Immature natural killer cell (primary cell): ENCODE results near the gene SON. TPM values are rescaled to one million over a fixed set of nuclear protein-coding genes. Genes with fewer than 3 reads are reported as not detected.
A peak's percentile ranks its signal among the peaks of the same experiment; 100 is the strongest.
"Not testable (repeated sequence)": the region's sequence is repeated elsewhere in the genome, so short reads cannot be mapped to it uniquely, and the experiment has no call there.

Source experiments
- DNase-seq, 3 donors: peaks; one replicate each; pipeline ENCODE4 v3.0.0; 2022; ENCODE audit warnings: mixed read lengths in 1 of 3
- H3K27ac Mint-ChIP-seq, 6 donors: one replicate each; pipeline ENCODE4 v1.8.0; 2020; ENCODE audit warnings: mixed read lengths in 6 of 6, mild to moderate bottlenecking in 5 of 6, inconsistent platforms in 4 of 6, moderate library complexity in 3 of 6
- H3K27me3 Mint-ChIP-seq, 3 donors: one replicate each; pipeline ENCODE4 v1.8.0; 2020 to 2021; ENCODE audit warnings: low read depth in 3 of 3, mild to moderate bottlenecking in 3 of 3, mixed read lengths in 3 of 3, moderate library complexity in 3 of 3, inconsistent platforms in 1 of 3
- H3K36me3 Mint-ChIP-seq, 3 donors: one replicate each; pipeline ENCODE4 v1.8.0; 2020; ENCODE audit warnings: mixed read lengths in 3 of 3, inconsistent platforms in 2 of 3, mild to moderate bottlenecking in 2 of 3
- H3K4me1 Mint-ChIP-seq, 2 donors: one replicate each; pipeline ENCODE4 v1.8.0; 2020; ENCODE audit warnings: inconsistent platforms in 2 of 2, mild to moderate bottlenecking in 2 of 2, mixed read lengths in 2 of 2, moderate library complexity in 1 of 2
- H3K4me3 Mint-ChIP-seq, 5 donors: one replicate each; pipeline ENCODE4 v1.8.0; 2020; ENCODE audit warnings: mild to moderate bottlenecking in 5 of 5, mixed read lengths in 5 of 5, inconsistent platforms in 3 of 5, moderate library complexity in 3 of 5
- H3K9me3 Mint-ChIP-seq, 6 donors: one replicate each; pipeline ENCODE4 v1.8.0; 2020; ENCODE audit warnings: mild to moderate bottlenecking in 6 of 6, mixed read lengths in 6 of 6, inconsistent platforms in 4 of 6, moderate library complexity in 3 of 6
- polyA plus RNA-seq, 3 donors: library from polyadenylated mRNA; unstranded; fragments of 300-500 nt; fragmentation: Illumina TruSeq; gene quantifications; one replicate each; pipeline ENCODE4 v1.2.3, GENCODE V29; 2021

Gene SON
- polyA plus RNA-seq, 3 donors from 2014 or later, result 249 to 673 (median 267) TPM

GRCh38 chr21:33566514-33566913 is 23.7 kb downstream of the SON start:
- peaks cover 29 to 52% of the 10 kb centered on the region in 2 donors for H3K4me1 Mint-ChIP-seq
- no peak overlapping the region for H3K27ac Mint-ChIP-seq

GRCh38 chr21:33567914-33568313 is 25.1 kb downstream of the SON start:
- Mint-ChIP-seq H3K4me1 (peaks cover 23 to 48% of the 10 kb centered on the region in 2 donors), H3K4me3 (no peak overlapping the region), H3K27me3 (no peaks in the 10 kb centered on the region), H3K27ac (peak overlapping the region in 5 of 6 donors; percentile 23 to 45 (median 28)), H3K36me3 (peaks cover 6 to 27% (median 9%) of the 10 kb centered on the region in 3 donors), H3K9me3 (no peaks in the 10 kb centered on the region)
- no peak for DNase-seq

More at GRCh38 chr21:33566514-33566913, 23.7 kb downstream of the SON start:
- no peak overlapping the region for H3K4me3 Mint-ChIP-seq
- no peaks in the 10 kb centered on the region for H3K9me3 Mint-ChIP-seq
- no peak for DNase-seq
- H3K27me3 Mint-ChIP-seq, result no peaks in the 10 kb centered on the region
- peaks cover 9 to 21% (median 14%) of the 10 kb centered on the region in 3 donors for H3K36me3 Mint-ChIP-seq

- no peaks in the 10 kb centered on the region for H3K9me3 Mint-ChIP-seq
- no peak overlapping the region for H3K4me3 Mint-ChIP-seq
- H3K4me1 Mint-ChIP-seq, result peaks cover 18 to 43% of the 10 kb centered on the region in 2 donors
- peaks cover 6 to 27% (median 9%) of the 10 kb centered on the region in 3 donors for H3K36me3 Mint-ChIP-seq
- H3K27me3 Mint-ChIP-seq, result no peaks in the 10 kb centered on the region
- H3K27ac Mint-ChIP-seq, result peak overlapping the region in 1 of 6 donors; percentile 23
- DNase-seq, result no peak
Observed at GRCh38 chr21:33568448-33568847, 25.6 kb downstream of the SON start.

GRCh38 chr21:33569991-33570390 is 27.2 kb downstream of the SON start:
- Mint-ChIP-seq H3K4me1 (peaks cover 13 to 36% of the 10 kb centered on the region in 2 donors), H3K27me3 (no peaks in the 10 kb centered on the region), H3K27ac (peak overlapping the region in 4 of 6 donors; percentile 26 to 61 (median 44)), H3K9me3 (no peaks in the 10 kb centered on the region), H3K4me3 (no peak overlapping the region), H3K36me3 (peaks cover 6 to 26% (median 17%) of the 10 kb centered on the region in 3 donors)
- DNase-seq, result no peak

- H3K27me3 Mint-ChIP-seq, result no peaks in the 10 kb centered on the region
- H3K9me3 Mint-ChIP-seq, result no peaks in the 10 kb centered on the region
- H3K36me3 Mint-ChIP-seq, result peaks cover 6 to 24% (median 21%) of the 10 kb centered on the region in 3 donors
- DNase-seq, result no peak
- H3K27ac Mint-ChIP-seq, result peak overlapping the region in 4 of 6 donors; percentile 28 to 63 (median 45)
- H3K4me1 Mint-ChIP-seq, result peaks cover 13 to 20% of the 10 kb centered on the region in 2 donors
- H3K4me3 Mint-ChIP-seq, result no peak overlapping the region
Observed at GRCh38 chr21:33572350-33572749, 29.5 kb downstream of the SON start.

GRCh38 chr21:33576741-33577141 is 33.9 kb downstream of the SON start:
- H3K4me3 Mint-ChIP-seq, H3K9me3 Mint-ChIP-seq, H3K4me1 Mint-ChIP-seq, H3K27me3 Mint-ChIP-seq, DNase-seq: not testable (repeated sequence)
- Mint-ChIP-seq H3K27ac (peak overlapping the region in 3 of 6 donors; percentile 3 to 33 (median 4)), H3K36me3 (peaks cover 0 to 16% (median 8%) of the 10 kb centered on the region in 3 donors)

- peaks cover 0 to 16% (median 2%) of the 10 kb centered on the region in 3 donors for H3K36me3 Mint-ChIP-seq
Observed at GRCh38 chr21:33578214-33578613, 35.4 kb downstream of the SON start.

GRCh38 chr21:33578959-33579542 is 36.2 kb downstream of the SON start:
- Mint-ChIP-seq H3K27me3 (no peaks in the 10 kb centered on the region), H3K4me3 (no peak overlapping the region), H3K9me3 (no peaks in the 10 kb centered on the region), H3K27ac (peak overlapping the region in 4 of 6 donors; percentile 45 to 80 (median 70)), H3K4me1 (no peaks in the 10 kb centered on the region), H3K36me3 (peaks cover 0 to 12% (median 2%) of the 10 kb centered on the region in 3 donors)
- no peak for DNase-seq

More at GRCh38 chr21:33578214-33578613, 35.4 kb downstream of the SON start:
- no peaks in the 10 kb centered on the region for H3K9me3 Mint-ChIP-seq
- no peaks in the 10 kb centered on the region for H3K4me1 Mint-ChIP-seq
- no peak overlapping the region for H3K4me3 Mint-ChIP-seq
- DNase-seq, result no peak
- H3K27ac Mint-ChIP-seq, result peak overlapping the region in 2 of 6 donors; percentile 27 to 45
- no peaks in the 10 kb centered on the region for H3K27me3 Mint-ChIP-seq

- no peak for DNase-seq
- no peaks in the 10 kb centered on the region for H3K36me3 Mint-ChIP-seq
- H3K27ac Mint-ChIP-seq, result no peak overlapping the region
- peaks cover 0 to 4% (median 4%) of the 10 kb centered on the region in 3 donors for H3K27me3 Mint-ChIP-seq
- no peak overlapping the region for H3K4me3 Mint-ChIP-seq
- H3K9me3 Mint-ChIP-seq, result no peaks in the 10 kb centered on the region
- H3K4me1 Mint-ChIP-seq, result peaks cover 15 to 21% of the 10 kb centered on the region in 2 donors
Observed at GRCh38 chr21:33584455-33584854, 41.6 kb downstream of the SON start.

GRCh38 chr21:33586927-33587326 is 44.1 kb downstream of the SON start:
- Mint-ChIP-seq H3K36me3 (no peaks in the 10 kb centered on the region), H3K27me3 (peaks cover 0 to 4% (median 4%) of the 10 kb centered on the region in 3 donors), H3K9me3 (no peaks in the 10 kb centered on the region), H3K4me1 (peaks cover 15 to 24% of the 10 kb centered on the region in 2 donors), H3K4me3 (peak overlapping the region; percentile 51 to 77 (median 67)), H3K27ac (peak overlapping the region; percentile 9 to 52 (median 29))
- no peak for DNase-seq

- H3K4me3 Mint-ChIP-seq, result peak overlapping the region; percentile 83 to 89 (median 86)
- peak in 1 of 3 donors; percentile 6 for DNase-seq
- peaks cover 0 to 4% (median 4%) of the 10 kb centered on the region in 3 donors for H3K27me3 Mint-ChIP-seq
- no peaks in the 10 kb centered on the region for H3K36me3 Mint-ChIP-seq
- H3K9me3 Mint-ChIP-seq, result no peaks in the 10 kb centered on the region
- H3K4me1 Mint-ChIP-seq, result peaks cover 15 to 24% of the 10 kb centered on the region in 2 donors
- peak overlapping the region; percentile 60 to 85 (median 82) for H3K27ac Mint-ChIP-seq
Observed at GRCh38 chr21:33587792-33588484, 45.1 kb downstream of the SON start.

GRCh38 chr21:33588485-33589335 is 45.9 kb downstream of the SON start, which contains the start of gene DONSON:
TSS of gene DONSON (minus strand) at chr21:33588684. CDS start at chr21:33588641, 43 bp downstream.
- H3K27ac Mint-ChIP-seq, result peak within 1 kb of the TSS; percentile 60 to 92 (median 86)
- H3K4me3 Mint-ChIP-seq, result peak within 1 kb of the TSS; percentile 91 to 97 (median 95)
- H3K36me3 Mint-ChIP-seq, result peaks cover 0 to 3% (median 0%) of the 10 kb centered on the region in 3 donors
- no peaks in the 10 kb centered on the region for H3K9me3 Mint-ChIP-seq
- H3K4me1 Mint-ChIP-seq, result peaks cover 15 to 24% of the 10 kb centered on the region in 2 donors
- peak; percentile 89 to 92 (median 91) for DNase-seq
- H3K27me3 Mint-ChIP-seq, result peaks cover 0 to 4% (median 4%) of the 10 kb centered on the region in 3 donors

- no peaks in the 10 kb centered on the region for H3K4me1 Mint-ChIP-seq
- H3K4me3 Mint-ChIP-seq, result no peak overlapping the region
- no peaks in the 10 kb centered on the region for H3K9me3 Mint-ChIP-seq
- H3K27me3 Mint-ChIP-seq, result no peaks in the 10 kb centered on the region
- H3K36me3 Mint-ChIP-seq, result peaks cover 18 to 32% (median 21%) of the 10 kb centered on the region in 3 donors
- no peak for DNase-seq
- no peak overlapping the region for H3K27ac Mint-ChIP-seq
Observed at GRCh38 chr21:33598051-33598450, 55.2 kb downstream of the SON start.
